ENCODE results near the gene IGF2BP3.
"Not testable (repeated sequence)": the region's sequence is repeated elsewhere in the genome, so short reads cannot be mapped to it uniquely, and the experiment has no call there.

The IGF2BP3 gene

DNA sequence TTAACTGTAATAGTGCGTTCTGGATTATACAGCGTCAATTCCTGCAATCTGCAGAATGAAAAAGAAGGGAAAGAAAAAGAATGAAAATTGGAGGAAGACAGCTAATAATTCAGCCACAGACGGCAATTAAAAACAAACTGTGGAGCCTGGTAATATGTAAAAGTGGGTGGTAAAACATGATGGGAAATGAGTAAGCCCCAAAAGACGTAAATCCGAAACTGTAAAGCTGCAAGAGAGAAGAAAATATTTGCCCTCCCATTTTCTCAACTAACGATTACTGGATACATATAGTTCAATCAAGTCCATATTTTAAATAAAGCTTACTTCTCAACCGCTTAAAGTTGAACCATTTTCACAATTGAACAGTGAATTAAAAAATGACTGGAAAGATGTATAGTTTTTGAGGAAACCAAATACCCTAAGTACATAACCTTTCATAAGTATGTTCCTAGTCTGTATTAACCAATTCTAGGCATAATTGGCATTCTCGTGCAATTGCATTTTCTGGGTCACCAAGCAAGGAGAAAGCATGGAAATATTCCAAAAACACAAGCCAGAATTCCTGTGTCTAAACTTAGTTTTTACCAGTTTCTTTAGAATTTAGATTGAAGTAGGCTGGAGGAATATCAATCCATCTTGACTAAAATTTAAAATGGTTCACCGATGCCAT is 126.3 kb downstream of the IGF2BP3 start:
- no peak for DNase-seq

DNA sequence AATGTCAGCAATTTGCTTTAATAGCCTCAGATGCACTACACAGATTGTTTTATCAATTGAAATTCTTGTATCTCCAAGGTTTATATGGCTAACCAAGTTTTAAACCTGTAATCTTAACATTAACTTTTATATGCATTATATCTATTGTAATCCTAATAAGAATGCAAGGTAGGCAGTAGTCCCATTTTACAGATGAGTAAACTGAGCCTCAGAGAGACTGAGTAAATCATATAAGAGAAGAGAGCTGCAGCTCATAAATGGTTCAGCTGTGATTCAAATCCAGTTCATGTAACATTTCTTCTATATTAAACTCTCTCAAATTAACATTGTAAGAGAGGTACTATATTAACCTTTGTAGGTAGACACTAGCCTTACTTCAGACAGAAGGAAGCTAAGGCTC is 127.2 kb downstream of the IGF2BP3 start:
- no peak for DNase-seq

DNA sequence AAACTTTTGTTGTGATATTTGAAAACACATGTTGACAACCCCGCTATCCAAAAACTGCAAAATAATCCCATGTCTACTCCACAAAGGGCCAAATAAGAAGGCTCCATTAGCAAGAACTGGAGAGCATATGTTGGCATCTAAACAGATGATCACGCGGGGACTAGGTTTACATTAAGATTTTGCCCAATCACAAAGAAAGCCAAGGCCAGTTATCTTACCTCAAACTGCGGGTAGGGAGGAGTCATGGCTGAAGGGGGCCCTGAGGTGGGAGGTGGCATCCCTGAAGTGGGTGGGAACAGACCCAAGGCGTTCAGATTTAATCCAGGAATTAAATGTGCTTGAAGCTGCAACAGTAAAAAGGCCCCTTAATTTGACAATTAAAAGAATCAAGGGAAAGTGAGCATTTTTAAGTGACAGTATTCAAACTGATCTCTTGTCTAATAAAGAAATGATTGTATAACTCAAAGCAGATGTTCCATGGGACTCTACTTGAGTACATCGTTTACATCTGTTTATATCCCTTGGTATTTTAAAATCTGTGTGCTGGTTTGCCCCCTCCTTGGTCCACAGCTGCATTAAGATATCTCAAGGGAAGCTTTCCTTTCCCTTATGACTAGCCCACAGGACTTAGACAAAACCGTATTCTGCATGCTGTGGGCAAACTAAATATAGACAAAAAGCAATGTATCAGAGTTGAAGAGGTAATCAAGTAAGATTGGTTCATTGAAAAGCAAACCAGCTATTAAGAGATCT is 128.3 kb downstream of the IGF2BP3 start:
- no peak for DNase-seq

DNA sequence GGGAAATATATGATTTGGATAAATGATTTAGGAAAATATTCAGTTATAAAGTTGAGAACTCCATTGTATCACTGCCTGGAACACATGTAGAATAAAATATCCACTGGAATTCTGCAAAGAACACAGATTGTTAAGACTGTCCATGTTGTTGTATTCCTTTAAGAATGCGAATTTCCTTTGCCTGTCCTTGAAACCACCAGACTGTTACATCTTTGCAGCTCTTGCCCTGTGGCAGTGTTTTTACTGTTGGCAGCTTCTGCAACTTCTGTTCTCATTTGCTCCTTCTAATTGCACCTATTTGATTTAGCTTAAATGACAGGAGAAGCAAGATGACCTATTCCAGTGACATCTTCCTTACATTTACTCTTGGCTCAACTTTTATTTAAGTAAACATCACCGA is 131.4 kb downstream of the IGF2BP3 start:
- DNase-seq, result no peak

- no peak for DNase-seq
Measured at GRCh38 chr7:23338439-23338838, 131.9 kb downstream of the IGF2BP3 start.

- DNase-seq, result no peak
Measured at GRCh38 chr7:23337374-23337773, 132.9 kb downstream of the IGF2BP3 start.

- DNase-seq, result no peak
Measured at GRCh38 chr7:23336799-23337283, 133.4 kb downstream of the IGF2BP3 start.

DNA sequence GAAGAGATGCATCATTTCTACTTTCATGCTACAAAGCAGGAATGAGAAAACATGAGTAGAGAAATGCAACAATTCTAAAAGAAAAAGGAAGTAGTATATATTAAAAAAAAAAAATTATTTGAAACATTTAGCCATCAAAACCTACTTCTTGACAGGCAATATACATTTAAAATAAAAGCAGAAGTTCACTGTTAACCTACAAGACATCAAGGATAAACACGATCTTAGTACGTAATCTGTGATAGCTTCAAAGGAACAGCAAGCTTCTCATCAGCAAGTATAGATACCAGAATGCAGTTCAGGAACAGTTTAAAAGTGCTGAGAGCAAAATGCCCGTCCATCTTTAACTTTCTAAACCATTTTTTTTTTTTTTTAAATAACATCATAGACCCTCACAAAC is 134.2 kb downstream of the IGF2BP3 start:
- no peak for DNase-seq

- DNase-seq, result peak in 2 of 56 donors; percentile 6 to 16
Measured at GRCh38 chr7:23335621-23336020, 134.7 kb downstream of the IGF2BP3 start.

DNA sequence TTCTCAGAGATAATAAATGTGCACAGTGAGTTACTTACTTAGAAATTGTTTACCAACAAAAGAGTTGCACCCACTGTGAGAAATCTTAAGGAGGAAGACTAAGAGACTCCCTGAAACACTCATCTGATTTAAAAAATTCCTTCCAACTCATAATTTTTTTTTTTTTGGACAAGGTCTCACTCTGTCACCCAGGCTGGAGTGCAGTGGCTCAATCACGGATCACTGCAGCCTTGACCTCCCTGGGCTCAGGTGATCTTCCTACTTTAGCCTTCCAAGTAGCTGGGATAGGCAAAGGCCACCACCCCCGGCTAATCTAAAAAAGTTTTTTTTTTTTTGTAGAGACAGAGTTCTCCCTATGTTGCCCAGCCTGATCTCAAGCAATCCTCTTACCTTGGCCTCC is 135.2 kb downstream of the IGF2BP3 start:
- DNase-seq, result no peak

DNA sequence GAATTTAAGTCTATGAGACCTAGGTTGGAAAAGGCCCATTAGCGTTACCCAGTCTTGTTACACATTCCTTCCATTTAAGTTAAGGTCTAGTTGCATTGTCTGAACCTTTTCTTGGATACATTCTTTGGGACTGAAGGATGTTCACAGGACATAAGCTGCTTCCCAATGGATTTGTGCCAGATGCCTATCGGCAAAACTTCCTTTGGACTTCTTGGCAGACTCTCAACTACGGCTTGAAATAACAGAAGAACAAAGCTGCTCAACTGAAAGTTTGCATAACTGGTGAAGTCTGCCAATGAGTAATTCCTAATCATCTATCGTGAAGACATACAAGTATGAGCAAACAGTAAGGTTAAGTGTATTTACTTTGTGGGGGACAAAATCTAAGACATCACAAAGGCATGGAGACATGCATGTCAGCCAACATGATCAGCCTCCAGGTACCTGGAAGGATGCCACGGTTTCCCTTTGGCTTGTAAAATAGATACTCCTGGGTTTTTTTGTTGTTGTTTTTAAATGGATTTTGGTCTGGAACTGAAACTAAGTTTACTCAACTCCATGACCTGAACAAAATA is 135.7 kb downstream of the IGF2BP3 start:
- DNase-seq, result no peak

- no peak for DNase-seq
Measured at GRCh38 chr7:23333671-23334246, 136.5 kb downstream of the IGF2BP3 start.

- DNase-seq, result no peak
Measured at GRCh38 chr7:23332910-23333612, 137.2 kb downstream of the IGF2BP3 start.

DNA sequence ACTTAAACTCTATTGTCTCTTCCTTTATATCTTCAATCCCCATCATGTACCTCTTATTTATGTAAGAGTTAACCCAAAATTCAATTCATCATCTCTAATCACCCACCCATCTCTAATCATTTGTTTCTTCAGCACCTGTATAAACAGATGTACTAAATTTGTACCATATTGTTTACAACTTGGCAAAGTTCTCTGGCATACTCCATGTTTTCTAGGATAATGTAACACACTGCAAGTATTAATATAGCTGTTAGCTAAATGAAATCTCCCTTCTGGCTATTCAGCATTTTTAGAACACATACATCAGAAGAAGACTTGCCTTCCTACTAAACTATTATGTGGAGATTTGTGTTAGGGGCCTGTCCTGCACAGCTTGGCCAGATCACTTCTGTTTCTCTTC is 138.1 kb downstream of the IGF2BP3 start:
- DNase-seq, result no peak

GRCh38 chr7:23331132-23331531 is 139.2 kb downstream of the IGF2BP3 start:
- no peak for DNase-seq

GRCh38 chr7:23315366-23315765 is 154.9 kb downstream of the IGF2BP3 start:
- no peak for DNase-seq

DNA sequence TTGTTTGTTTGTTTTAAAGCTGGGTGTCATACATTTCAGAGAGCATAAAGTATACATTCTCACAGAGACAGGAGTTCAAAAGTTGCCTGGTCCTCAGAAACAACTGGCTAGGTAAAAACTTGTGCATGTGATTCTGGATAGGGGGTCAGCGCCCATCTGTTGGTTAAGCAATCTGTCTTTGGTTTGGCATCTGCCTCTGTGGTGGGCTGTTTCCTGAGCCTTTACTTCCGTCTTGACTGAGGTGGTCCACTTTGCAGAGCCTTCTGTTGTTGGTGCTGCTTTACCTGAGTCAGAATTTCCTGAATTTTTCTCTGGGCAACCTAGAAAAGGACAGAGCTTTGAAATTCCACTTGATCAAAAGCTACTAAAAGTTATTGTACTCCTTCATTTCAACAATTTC is 158.2 kb downstream of the IGF2BP3 start:
- not testable (repeated sequence) for DNase-seq

GRCh38 chr7:23308754-23309153 is 161.5 kb downstream of the IGF2BP3 start:
- DNase-seq, result no peak

- DNase-seq, result no peak
Measured at GRCh38 chr7:23306936-23307521, 163.3 kb downstream of the IGF2BP3 start.

- peak in 1 of 56 donors; percentile 27 for DNase-seq
Measured at GRCh38 chr7:23299770-23300300, 170.5 kb downstream of the IGF2BP3 start.

Measured in amygdala (tissue), 56 donors.